Inflammatory macrophage (primary cell): ENCODE results near the gene SLC26A3.

ENCODE experiments used
- DNase-seq, 2 donors: peaks; one replicate each; pipeline ENCODE4 v3.0.0-alpha.2; 2020 to 2022

The SLC26A3 gene

GRCh38 chr7:107743567-107744344, 59.3 kb downstream of the SLC26A3 start, which contains the start of gene CBLL1:
TSS of gene CBLL1 (plus strand) at chr7:107744142. CDS start at chr7:107744164, 22 bp downstream.
- peak; percentile 96 to 97 for DNase-seq

DNA sequence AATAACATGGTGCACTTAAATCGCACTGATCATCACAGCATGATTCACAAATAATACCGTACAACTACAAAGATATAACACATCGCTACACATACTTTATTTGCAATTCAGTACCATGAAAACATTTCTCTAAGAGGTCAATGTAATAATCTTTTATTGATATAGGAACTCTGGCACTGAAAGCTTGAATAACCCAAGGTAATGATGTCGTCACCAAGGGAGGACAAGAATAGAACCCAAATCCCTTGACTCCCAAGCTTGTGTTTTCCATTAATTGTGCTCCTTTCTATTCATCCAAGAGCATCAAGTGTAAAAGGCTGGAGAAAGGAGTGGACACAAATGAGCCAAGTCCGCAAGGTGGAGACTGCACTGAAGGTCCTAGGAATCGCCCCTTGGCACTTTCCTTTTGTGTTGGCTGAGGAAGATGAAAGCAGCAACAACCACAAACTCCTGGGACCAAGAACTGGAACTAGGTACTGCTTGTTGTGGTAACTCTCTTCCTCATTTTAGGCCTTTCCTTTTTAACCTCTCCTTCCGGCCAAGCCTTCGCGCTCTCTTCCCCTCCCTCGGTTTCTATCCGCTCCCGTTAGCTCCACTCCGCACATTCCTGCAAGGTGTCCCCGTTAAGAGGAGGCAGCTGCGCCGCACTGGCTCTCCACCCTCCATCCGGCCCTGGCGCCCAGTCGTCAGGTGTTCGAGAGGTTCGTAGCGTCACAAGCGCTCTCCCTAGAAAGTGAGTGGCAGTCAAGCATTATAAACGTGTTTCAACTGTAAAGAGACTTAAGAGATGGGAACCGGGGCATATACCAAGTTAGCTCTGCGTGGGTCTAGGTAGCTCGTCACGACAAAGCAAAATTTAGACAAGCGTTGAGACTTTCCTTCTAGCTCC, 60.1 kb downstream of the SLC26A3 start:
- peak; percentile 47 to 59 for DNase-seq

DNA sequence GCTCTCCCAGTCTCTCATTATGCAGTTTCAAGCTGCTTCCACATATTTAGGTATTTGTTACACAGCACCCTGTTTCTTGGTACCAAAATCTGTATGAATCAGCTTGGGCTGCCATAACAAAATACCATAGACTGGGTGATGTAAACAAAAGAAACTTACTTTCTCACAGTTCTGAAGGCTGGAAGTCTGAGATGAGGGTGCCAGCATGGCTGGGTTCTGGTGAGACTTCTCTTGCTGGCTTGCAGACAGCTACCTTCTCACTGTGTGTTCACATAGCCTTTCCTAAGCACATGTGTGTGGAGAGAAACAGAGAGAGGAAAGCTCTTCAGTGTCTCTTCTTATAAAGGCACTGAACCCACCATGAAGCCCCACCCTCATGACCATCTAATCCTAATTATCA, 74.7 kb downstream of the SLC26A3 start:
- DNase-seq = no peak

GRCh38 chr7:107726356-107727130, 76.5 kb downstream of the SLC26A3 start:
- no peak for DNase-seq

- DNase-seq = peak; percentile 4 to 31
Measured at GRCh38 chr7:107725138-107725740, 77.8 kb downstream of the SLC26A3 start.

- no peak for DNase-seq
Measured at GRCh38 chr7:107723255-107723654, 79.8 kb downstream of the SLC26A3 start.

DNA sequence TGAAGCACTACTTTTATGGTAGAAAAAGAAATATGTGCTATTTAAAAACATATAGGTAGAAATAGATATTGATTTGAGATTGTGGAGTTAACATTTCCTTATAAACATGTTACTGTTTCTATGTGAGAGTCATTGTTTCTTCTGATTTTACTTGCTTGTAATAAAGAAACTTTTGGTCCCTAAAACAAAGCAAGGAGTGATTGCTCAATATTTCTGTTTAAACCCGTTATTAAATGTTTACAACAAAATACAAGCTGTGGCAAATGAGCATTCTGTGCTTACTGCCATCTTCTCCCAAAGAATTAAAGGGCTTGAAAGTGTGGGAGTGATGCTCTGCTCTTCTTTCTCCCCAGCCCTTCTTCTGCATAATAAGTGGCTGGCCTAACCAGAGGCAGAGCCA, 81.7 kb downstream of the SLC26A3 start:
- no peak for DNase-seq

DNA sequence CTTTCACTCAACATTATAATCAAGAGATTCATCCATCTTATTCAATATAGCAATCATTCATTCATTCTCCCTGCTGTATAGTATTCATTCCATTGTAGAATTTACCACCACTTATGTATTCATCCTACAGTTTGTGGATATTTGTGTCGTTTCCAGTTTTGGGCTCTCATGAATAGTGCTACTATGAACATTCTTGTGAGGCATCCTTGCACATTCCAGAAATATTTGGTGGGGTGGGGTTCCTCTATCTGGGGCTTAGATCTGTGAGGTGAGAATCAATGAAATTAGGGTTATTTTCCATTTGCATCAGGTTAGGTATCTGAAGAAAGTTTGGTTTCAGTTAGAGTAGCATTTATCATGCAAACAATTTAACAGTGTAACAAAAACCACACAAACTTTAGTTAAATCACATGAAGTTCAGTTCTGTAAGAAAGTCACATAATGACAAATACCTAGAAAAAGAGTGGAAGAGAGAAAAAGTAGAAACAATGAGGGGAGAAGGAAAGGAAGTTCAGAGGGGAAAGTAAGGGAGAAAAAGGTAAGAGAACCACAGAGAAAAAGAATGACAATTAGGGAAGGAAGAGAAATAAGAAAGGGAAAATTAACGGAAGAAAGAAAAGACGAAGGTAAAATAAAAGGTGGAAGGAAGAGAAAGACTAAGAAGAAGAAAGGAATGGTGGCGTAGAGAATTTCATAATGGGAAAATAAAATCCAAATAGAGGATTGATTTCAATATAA, 84.4 kb downstream of the SLC26A3 start:
- DNase-seq = no peak

GRCh38 chr7:107715531-107715930, 87.5 kb downstream of the SLC26A3 start:
- DNase-seq = no peak
